Ureter (tissue), 1 donor: ENCODE measurements around the gene TBCD. TPM values are rescaled to one million over a fixed set of nuclear protein-coding genes. Genes with fewer than 3 reads are reported as not detected.

Experiments
- DNase-seq: peaks from one replicate; pipeline ENCODE4 v3.0.0-alpha.2; 2020; ENCODE audit warnings: low spot score
- total RNA-seq: library from RNA; stranded (reverse); gene quantifications from one replicate; pipeline ENCODE4 v1.2.4, GENCODE V29; 2023
- donor health status: DM: yes; HTN: yes; CAD: no.

Gene TBCD
- total RNA-seq, 1 donor from 2014 or later, result 122 TPM

DNA sequence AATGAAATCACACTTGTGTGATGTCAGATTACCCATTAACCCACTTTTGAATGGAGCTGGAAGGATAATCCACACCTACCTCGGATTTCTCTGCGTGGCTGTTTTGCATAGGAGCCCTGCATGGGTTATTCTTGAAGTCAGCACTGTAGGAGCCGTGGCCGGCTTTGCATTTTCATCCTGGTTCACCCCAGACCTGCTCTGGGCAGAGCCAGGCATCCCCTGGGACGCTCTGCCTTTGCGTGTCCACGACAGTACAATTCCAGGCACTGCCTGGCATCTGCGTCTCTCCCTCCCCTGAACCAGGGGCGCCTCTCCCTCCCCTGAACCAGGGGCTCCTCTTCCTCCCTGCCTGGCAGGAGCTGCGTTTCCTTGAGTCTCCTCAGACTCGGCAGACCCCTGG is 117.7 kb downstream of the TBCD start:
- no peak for DNase-seq

DNA sequence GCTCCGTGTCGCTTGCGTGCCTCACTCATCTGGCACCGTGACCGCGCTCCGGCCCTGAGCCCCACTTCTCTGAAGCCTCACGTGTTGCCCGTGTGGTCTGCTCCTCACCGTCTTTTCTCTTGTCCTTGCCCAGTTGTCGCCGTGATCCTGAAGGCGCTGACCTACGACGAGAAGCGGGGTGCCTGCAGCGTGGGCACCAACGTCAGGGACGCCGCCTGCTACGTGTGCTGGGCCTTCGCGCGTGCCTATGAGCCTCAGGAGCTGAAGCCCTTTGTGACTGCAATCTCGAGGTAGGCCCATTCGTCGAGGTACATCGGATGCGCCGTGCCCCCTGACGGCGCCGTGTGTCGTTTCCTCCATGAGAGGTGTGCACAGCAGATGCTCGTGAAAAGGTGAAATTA is 118.2 kb downstream of the TBCD start:
- no peak for DNase-seq

- no peak for DNase-seq
Measured at GRCh38 chr17:82870541-82870940, 118.7 kb downstream of the TBCD start.

GRCh38 chr17:82871056-82871775 is 119.4 kb downstream of the TBCD start:
- no peak for DNase-seq

DNA sequence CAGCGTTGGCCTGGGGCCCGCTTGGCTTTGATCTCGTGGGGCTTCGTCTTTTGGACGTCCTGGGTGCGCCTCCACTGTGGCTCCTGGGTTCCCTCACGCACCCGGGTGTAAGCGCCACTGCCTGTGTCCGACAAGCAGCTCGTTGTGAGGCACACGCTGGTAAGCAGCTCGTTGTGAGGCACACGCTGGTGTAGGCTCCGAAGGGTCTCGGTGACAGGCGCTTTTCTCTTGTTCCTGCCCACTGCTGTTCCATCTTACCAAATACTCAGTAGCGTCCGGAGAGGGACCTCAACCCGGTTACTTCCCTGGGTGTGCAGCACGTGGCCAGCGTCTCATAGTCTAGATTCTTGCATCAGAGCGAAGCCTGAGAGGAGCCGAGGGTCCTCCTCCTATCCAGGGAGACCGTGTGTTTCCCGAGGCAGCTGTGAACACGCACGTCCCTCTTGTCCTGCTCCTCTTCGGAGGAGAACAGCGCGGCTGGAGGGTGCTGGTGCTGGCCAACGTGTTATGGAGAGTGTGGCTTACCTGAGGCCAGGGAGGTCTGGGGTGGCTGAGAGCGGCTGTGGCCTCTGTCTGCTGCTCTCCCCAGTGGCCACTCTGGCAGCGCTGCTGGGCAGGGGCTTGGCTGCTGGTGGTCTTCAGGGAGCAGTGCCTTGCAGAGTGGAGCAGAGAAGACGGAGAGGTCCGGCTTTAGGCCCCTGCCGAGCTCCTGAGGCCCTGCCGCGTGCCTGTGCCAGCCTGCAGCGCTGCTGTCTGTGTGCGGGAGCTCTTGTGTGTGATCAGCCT is 120.1 kb downstream of the TBCD start:
- no peak for DNase-seq

- no peak for DNase-seq
Measured at GRCh38 chr17:82872591-82873520, 121.0 kb downstream of the TBCD start.

- no peak for DNase-seq
Measured at GRCh38 chr17:82873521-82873920, 121.7 kb downstream of the TBCD start.

- peak; percentile 84 for DNase-seq
Measured at GRCh38 chr17:82874011-82874835, 122.4 kb downstream of the TBCD start.

DNA sequence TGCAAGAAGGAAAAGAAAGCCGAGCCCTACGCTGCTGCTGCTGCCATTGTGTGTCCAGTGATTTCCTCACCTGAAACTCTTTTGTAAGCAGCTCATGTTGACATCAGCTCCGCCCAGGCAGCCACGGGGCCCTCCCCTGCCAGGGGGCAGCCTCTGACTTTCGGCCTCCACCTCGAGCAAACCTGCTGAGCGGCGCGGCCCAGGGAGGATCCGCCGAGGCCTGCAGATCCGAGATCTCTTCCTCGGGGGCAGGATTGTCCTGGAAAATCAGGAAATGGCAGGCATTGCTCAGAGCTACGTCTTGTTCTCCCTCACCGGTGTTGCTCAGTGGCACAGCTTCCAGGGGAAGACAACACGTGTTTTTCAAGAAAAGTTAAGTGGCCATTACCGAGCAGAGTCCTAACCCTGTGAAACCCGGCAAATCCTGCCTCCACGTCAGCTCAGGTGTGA is 123.6 kb downstream of the TBCD start:
- DNase-seq, result peak; percentile 84

- no peak for DNase-seq
Measured at GRCh38 chr17:82876149-82876548, 124.3 kb downstream of the TBCD start.

GRCh38 chr17:82876602-82877379 is 124.9 kb downstream of the TBCD start:
- DNase-seq, result peak; percentile 84

DNA sequence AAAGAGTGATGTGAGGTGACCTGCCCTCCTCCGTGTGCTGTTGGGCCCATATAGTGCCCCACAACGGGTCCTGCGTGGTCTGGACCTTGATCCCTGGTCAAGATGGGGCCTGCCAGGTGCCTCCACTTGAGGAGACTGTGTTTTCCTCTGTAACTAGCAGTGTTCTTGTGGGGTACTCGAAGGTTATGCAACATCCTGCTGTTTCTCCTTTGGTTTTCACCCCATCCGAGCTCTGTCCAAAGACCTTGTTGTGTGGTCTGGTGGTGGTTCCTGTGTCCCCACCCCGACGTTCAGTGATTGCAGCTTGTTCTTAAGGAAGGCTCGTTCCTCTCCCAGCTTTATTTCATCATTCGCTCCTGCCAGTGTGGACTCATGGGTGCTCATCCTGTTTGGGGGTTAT is 126.7 kb downstream of the TBCD start:
- no peak for DNase-seq

GRCh38 chr17:82879241-82879640 is 127.4 kb downstream of the TBCD start:
- no peak for DNase-seq

DNA sequence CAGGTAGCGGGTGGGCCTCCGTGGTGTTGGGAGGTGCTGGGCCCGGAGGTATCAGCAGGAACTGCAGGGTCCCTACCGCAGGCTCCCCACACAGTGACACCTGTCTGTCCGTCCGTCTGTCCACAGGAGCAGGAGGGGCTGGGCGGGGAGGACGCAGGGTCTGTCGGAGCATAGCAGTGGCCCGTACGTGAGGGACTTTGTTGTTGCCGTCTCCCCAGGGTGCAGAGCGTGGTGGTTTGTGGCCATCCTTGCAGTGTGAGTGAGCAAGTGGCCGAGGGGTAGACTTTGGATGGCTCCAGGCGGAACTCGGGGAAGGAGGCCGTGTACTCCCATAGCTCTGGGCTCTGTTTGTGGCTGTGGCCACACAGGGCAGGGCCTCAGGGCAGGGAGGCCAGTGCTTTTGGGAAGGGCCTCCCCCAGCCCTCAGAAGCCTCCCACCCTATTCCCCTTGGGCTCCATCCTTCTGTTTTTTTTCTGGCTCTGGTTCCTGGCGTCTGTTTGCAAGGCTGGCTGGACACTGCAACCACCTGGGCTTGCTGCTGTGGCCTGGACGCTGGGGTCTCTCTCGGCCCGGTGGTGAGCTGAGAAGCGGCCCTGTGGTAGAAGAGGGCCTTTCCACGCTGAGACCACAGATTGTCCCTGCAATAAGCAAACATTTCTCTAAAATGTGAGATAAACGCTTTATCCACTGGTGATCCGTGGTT is 128.9 kb downstream of the TBCD start:
- no peak for DNase-seq

DNA sequence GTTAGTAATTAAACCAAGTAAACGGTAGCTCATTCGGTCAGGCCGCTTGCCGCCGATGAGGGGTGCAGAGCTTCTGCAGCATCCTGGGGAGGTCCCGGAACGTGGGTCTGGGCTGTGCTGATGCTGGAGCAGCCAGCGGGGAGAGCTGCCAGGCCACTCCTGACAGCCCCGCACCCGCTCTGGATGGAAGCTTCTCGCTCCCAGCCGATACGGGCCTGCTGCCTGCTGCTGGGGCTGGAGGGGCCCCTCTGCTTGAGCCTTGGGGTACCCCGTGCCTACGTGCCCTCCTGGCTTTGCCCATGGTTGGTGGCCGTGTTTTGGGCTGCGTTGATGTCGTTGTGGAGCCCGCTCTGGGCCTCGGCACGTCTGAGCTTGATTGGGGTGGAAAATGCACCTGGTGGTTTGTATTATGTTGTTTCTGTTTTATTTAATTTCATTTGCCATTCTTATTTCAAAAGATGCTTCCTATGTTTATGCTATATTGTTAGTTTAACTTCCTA is 129.5 kb downstream of the TBCD start:
- no peak for DNase-seq

DNA sequence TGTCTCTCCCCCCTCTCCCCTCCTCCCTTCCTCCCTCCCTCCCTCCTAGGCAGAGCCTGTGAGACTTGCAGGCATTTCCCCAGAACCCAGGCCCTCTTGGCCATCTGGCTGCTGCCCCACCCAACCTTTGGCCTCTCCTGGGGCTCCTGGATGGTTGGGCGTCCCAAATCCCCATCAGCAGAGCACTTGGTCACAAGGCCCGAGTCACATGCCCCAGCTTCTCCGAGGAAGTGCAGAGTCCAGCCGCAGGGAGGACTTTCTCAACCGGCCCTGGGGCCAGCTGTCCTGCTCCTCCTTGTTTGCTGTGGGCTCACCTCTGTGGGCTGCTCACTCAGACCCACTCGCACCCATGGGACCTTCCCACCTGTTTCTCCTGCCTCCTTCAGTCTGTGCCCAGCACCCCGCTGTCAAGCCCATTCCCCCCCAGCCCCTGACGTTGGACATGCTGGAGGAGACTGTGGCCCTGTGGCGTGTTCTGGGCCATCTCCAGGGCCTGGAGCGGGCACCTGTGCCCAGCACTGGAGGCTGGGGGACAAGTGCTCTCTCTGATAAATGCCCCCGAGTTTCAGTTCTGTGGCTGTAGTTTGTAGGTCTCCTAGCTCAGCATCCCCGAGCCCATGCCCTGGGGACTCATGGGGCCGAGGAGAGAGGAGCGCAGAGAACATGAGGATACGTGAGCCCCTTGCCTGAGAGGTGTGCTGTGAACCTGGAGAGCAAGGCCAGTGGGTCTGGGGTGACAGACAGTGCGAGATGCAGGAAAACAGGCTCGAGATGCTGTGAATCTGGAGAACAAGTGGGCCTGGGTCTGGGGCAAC is 130.2 kb downstream of the TBCD start:
- DNase-seq, result no peak

- DNase-seq, result no peak
Measured at GRCh38 chr17:82882715-82883418, 131.0 kb downstream of the TBCD start.

DNA sequence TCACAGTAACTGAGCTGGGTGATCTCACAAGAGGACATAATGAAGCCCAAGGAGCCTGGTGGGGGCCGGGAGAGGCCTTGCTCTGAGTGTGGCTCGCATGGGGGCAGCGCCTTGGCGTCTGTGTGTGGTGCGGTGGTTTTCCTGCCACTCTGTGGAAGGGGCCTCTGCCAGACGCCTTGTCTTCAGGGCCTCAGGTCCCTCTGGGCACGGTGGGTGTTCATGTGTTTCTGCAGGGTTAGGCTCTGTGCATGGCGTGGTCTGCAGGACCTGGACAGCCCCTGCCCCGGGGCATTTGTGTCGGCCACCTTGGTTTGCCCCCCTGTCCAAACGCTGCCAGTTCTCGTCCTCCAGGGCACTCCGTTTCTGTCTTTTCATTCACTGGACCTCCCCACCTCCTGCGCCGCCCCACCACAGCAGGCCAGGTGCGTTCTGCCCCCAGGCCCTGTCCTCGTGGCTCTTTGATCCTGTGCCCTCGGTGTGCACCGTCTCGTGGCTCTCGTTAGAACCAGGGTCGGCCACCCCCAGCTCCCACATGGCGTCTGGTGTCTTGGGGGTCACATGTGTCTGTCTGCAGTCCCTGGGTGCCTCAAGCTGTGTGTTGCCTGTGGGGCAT is 131.7 kb downstream of the TBCD start:
- DNase-seq, result no peak
